Measurements from ENCODE around the gene C9orf50.

GRCh38 chr9:129590466-129590865, 30.4 kb downstream of the C9orf50 start:
- no peak for TF ChIP-seq CTCF (IDR thresholded peaks at IDR 0.05)
- TF ChIP-seq POLR2A (IDR thresholded peaks at IDR 0.05): no peak
- TF ChIP-seq POLR2AphosphoS5 (IDR thresholded peaks at IDR 0.05): no peak

Data from sigmoid colon (tissue), 4 donors.